IMR-90 (cell line): ENCODE measurements around the gene CPB1. TPM values are rescaled to one million over a fixed set of nuclear protein-coding genes. Genes with fewer than 3 reads are reported as not detected.

Source experiments
- ATAC-seq: fragments of 200-7000 bp; cut with Tn5 transposase; 2 replicates; pipeline ENCODE4 v1.9.1; 2020; ENCODE audit warnings: low read depth, mild to moderate bottlenecking, moderate library complexity
- BruUV-seq: library from RNA; stranded (reverse); fragments of 400-500 nt; replicated peaks from 2 replicates; lab custom pipeline; 2021; lab: Mats Ljungman, UMichigan
- CTCF ChIA-PET: fragments of 300-600 bp; formaldehyde crosslinking; extraction: SDS; loops from one replicate; lab custom pipeline; 2021; ENCODE audit warnings: antibody characterized with exemption; lab: Yijun Ruan, JAX
- POLR2A ChIA-PET: fragments of 300-600 bp; sonication (Branson Sonifier 250); formaldehyde crosslinking; loops from one replicate; lab custom pipeline; 2022; ENCODE audit warnings: antibody characterized with exemption; ENCODE audit not compliant: unreplicated experiment; lab: Charles Lee
- DNase-seq: peaks from one replicate; pipeline ENCODE4 v3.0.0; 2013
- H2AFZ ChIP-seq: replicated peaks from 2 replicates; pipeline ENCODE3; 2013; ENCODE audit warnings: low read length, mild to moderate bottlenecking; ENCODE audit not compliant: poor library complexity
- H2AK5ac ChIP-seq: 2 replicates; pipeline ENCODE4 v1.6.1; 2013; ENCODE audit warnings: low read depth, low read length, inconsistent platforms
- H2AK9ac ChIP-seq: replicated peaks from 2 replicates; pipeline ENCODE3; 2013; ENCODE audit warnings: mild to moderate bottlenecking, low read depth, low read length, moderate library complexity; ENCODE audit not compliant: poor library complexity
- H2BK120ac ChIP-seq: 2 replicates; pipeline ENCODE4 v1.6.1; 2013; ENCODE audit warnings: low read depth, low read length, inconsistent platforms
- H2BK15ac ChIP-seq: 3 replicates; pipeline ENCODE4 v1.6.1; 2013; ENCODE audit warnings: low read depth, low read length, inconsistent platforms
- H2BK20ac ChIP-seq: 2 replicates; pipeline ENCODE4 v1.6.1; 2013; ENCODE audit warnings: low read depth, mild to moderate bottlenecking, inconsistent platforms, low read length, moderate library complexity
- H2BK5ac ChIP-seq: 2 replicates; pipeline ENCODE4 v1.6.1; 2013; ENCODE audit warnings: mild to moderate bottlenecking, low read depth, low read length, inconsistent platforms; ENCODE audit not compliant: poor library complexity, severe bottlenecking
- H3K14ac ChIP-seq: replicated peaks from 2 replicates; pipeline ENCODE4 v1.6.1; 2013; ENCODE audit warnings: low read depth, low read length, inconsistent platforms
- H3K18ac ChIP-seq: 2 replicates; pipeline ENCODE4 v1.6.1; 2013; ENCODE audit warnings: low read depth, low read length, control low read depth
- H3K23ac ChIP-seq: 2 replicates; pipeline ENCODE4 v1.6.1; 2013; ENCODE audit warnings: low read depth, low read length, inconsistent platforms
- H3K27ac ChIP-seq: 2 replicates; pipeline ENCODE4 v1.5.1; 2013; ENCODE audit warnings: mild to moderate bottlenecking, control low read depth, low read length; ENCODE audit not compliant: insufficient read depth
- H3K27me3 ChIP-seq: 2 replicates; pipeline ENCODE4 v1.6.1; 2013; ENCODE audit warnings: low read length; ENCODE audit not compliant: control insufficient read depth, insufficient read depth
- H3K36me3 ChIP-seq: 2 replicates; pipeline ENCODE4 v1.6.1; 2013; ENCODE audit warnings: low read length, mixed read lengths; ENCODE audit not compliant: control insufficient read depth, insufficient read depth
- H3K4ac ChIP-seq: 2 replicates; pipeline ENCODE4 v1.6.1; 2013; ENCODE audit warnings: low read depth, low read length, inconsistent platforms
- H3K4me1 ChIP-seq: 2 replicates; pipeline ENCODE4 v1.6.1; 2013; ENCODE audit warnings: low read length, mixed read lengths; ENCODE audit not compliant: control insufficient read depth, insufficient read depth
- H3K4me2 ChIP-seq: 2 replicates; pipeline ENCODE4 v1.6.1; 2013; ENCODE audit warnings: low read depth, mild to moderate bottlenecking, control low read depth, low read length, moderate library complexity
- H3K4me3 ChIP-seq: 2 replicates; pipeline ENCODE4 v1.5.1; 2013; ENCODE audit warnings: low read depth, mild to moderate bottlenecking, control low read depth, low read length, moderate library complexity; ENCODE audit not compliant: insufficient read depth
- H3K56ac ChIP-seq: 2 replicates; pipeline ENCODE4 v1.6.1; 2013; ENCODE audit warnings: low read length, inconsistent platforms; ENCODE audit not compliant: insufficient read depth; ENCODE audit errors: extremely low read depth
- H3K79me1 ChIP-seq, 2 experiments: 2 replicates each; pipeline ENCODE4 v1.6.1; 2013; ENCODE audit warnings: low read length in 2 of 2, inconsistent platforms in 1 of 2, low read depth in 1 of 2
- H3K9ac ChIP-seq: 2 replicates; pipeline ENCODE4 v1.6.1; 2013; ENCODE audit warnings: low read depth, low read length, control low read depth
- H3K9me1 ChIP-seq: 2 replicates; pipeline ENCODE4 v1.6.1; 2013; ENCODE audit warnings: low read length, inconsistent platforms; ENCODE audit not compliant: insufficient read depth
- H3K9me3 ChIP-seq: 2 replicates; pipeline ENCODE4 v1.6.1; 2013; ENCODE audit warnings: low read length; ENCODE audit not compliant: control insufficient read depth, insufficient read depth
- H4K20me1 ChIP-seq: 2 replicates; pipeline ENCODE4 v1.6.1; 2013; ENCODE audit warnings: low read length, inconsistent platforms; ENCODE audit not compliant: insufficient read depth
- H4K5ac ChIP-seq: 2 replicates; pipeline ENCODE4 v1.6.1; 2013; ENCODE audit warnings: mild to moderate bottlenecking, low read depth, low read length, control low read depth
- H4K8ac ChIP-seq, 2 experiments: 2 replicates each; pipeline ENCODE4 v1.6.1; 2013; ENCODE audit warnings: low read depth in 2 of 2, low read length in 2 of 2, control low read depth in 1 of 2, inconsistent platforms in 1 of 2
- H4K91ac ChIP-seq: 2 replicates; pipeline ENCODE4 v1.6.1; 2013; ENCODE audit warnings: low read depth, low read length, inconsistent platforms; ENCODE audit not compliant: insufficient read depth
- CHD1 ChIP-seq: IDR thresholded peaks from 2 replicates; pipeline ENCODE4 v1.6.1; 2012; ENCODE audit warnings: low read depth, low read length, improper control_type of control experiment
- FOS ChIP-seq: fragments of 150-350 bp; IDR thresholded peaks from 2 replicates; pipeline ENCODE4 v1.6.1; 2016; ENCODE audit warnings: low read depth, low read length
- POLR2A ChIP-seq: IDR thresholded peaks from 2 replicates; pipeline ENCODE4 v1.6.1; 2012; ENCODE audit warnings: mild to moderate bottlenecking, low read depth, low read length
- RFX5 ChIP-seq: IDR thresholded peaks from 2 replicates; pipeline ENCODE4 v1.8.0; 2012; ENCODE audit warnings: low read depth, mild to moderate bottlenecking, low read length, moderate library complexity
- WGBS, 2 experiments: methylation state at CpG; one replicate each; pipeline versions ENCODE4 v1.1.5 to v1.1.7; 2013; ENCODE audit warnings: missing lambda C conversion rate in 2 of 2; ENCODE audit not compliant: insufficient read length in 1 of 2; ENCODE audit errors: extremely low coverage in 2 of 2; 5-methylcytosine and 5-hydroxymethylcytosine counted together
- dilution Hi-C: fragments of 300-500 bp; cut with HindIII; formaldehyde crosslinking; loops from one replicate; pipeline ENCODE4 v1.14.3; 2018; ENCODE audit warnings: low sequenced_read_pairs; ENCODE audit not compliant: unreplicated experiment
- in situ Hi-C: fragments of 300-500 bp; cut with MboI; formaldehyde crosslinking; loops from 3 replicates; pipeline ENCODE4 v1.14.3; 2019; ENCODE audit warnings: low sequenced_read_pairs, inconsistent platforms, mixed read lengths
- intact Hi-C: fragments of 100-400 bp; cut with micrococcal nuclease; formaldehyde crosslinking; loops from 2 replicates; pipeline ENCODE4 v1.10.0; 2022
- polyA plus RNA-seq, 3 experiments: library from polyadenylated mRNA; depleted of rRNA; stranded (reverse); fragments of >200 nt; gene quantifications; 2 replicates each; pipeline ENCODE4 v1.2.3, GENCODE V29; 2012; ENCODE audit warnings: low replicate concordance in 1 of 3
- total RNA-seq: library from RNA; depleted of rRNA; stranded (reverse); fragments of >200 nt; gene quantifications from 2 replicates; pipeline ENCODE4 v1.2.3, GENCODE V29; 2012
- TF ChIP-seq, protein P1 (sequence below): fragments of 150-350 bp; IDR thresholded peaks from 2 replicates; pipeline ENCODE4 v1.6.1; 2017; ENCODE audit warnings: mild to moderate bottlenecking, antibody characterized with exemption, low read length, low read depth

Gene CPB1
- total and polyA plus RNA-seq, 2 of the 4 experiments (the other 2 are of a cell fraction): not detected

DNA sequence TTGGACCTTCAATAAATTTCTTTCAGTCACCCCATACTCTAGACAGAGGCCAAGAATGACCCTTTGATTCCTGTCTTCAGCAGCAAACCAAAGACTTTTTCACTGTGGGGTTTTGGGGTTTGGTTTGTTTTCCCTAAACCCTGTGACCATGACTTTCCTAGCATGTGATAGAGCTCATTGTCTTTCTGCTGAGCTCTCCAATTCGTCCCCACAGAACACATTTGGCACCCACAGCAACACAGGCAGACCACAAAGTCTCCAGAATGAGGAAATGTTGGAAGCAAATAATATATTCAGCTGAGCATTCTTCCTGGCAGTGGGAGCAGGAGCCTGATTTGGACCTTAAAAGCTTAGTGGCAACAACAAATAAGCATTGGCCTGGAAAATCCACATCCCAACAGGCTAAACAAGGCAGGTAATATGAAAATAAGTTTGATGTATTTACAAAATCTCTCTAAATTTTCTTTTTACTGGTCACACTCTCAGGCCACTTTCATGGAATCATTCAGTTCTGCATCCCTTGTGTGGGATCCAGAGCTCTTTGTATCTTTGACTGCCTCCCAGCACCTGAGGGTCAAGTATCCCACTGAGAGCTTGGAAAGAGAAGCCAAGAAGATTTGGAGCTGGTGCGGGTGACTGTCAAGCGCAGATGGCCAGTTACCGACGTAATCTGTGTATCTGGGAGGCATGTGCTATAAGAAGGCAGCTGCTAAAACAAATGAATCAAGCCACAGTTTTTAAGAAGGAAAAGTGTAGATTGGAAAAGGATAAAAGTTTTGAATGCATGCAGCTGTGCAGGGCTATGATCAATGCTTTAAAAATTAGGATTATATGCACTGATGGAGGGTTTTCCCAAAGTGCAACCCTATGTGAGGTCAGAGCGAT lies 36.5 kb upstream of the CPB1 start (continued):
- no peak for TF ChIP-seq RFX5

DNA sequence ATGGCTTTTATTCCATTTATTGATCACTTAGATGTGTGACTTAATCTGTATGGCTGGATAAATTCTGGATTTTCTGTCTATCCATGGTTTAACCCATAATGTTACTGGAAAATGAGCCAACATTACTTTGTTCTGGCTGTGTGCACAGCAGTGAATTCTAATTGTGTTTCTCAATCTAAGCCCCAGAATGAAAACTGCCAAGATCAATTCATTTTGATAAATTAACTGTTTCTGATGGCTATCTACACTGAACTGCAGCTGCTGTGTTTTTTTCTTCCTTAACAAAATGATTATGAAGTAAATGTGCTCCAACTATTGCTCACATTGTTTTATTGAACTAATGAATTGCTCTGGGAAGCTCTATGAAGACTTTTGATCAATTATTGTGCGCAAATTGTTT lies 35.7 kb upstream of the CPB1 start:
- Histone ChIP-seq H3K56ac (no peak overlapping the region), H2BK15ac (no peak overlapping the region), H3K27ac (no peak overlapping the region), H3K27me3 (peaks cover 3% of the 10 kb centered on the region; the same call in 1 of the 2 replicates), H4K5ac (no peak overlapping the region), H2BK5ac (no peak overlapping the region), H4K8ac (no peak overlapping the region), H3K18ac (no peak overlapping the region), H4K20me1 (no peaks in the 10 kb centered on the region), H3K23ac (no peak overlapping the region), H3K14ac (no peak overlapping the region), H2BK20ac (no peak overlapping the region), H3K79me1 (no peaks in the 10 kb centered on the region), H3K36me3 (no peaks in the 10 kb centered on the region), H2AK9ac (no peak overlapping the region), H2AK5ac (no peak overlapping the region), H3K4me1 (no peaks in the 10 kb centered on the region), H4K91ac (no peak overlapping the region), H3K4me3 (no peak overlapping the region), H3K4ac (no peak overlapping the region), H2AFZ (no peak overlapping the region), H2BK120ac (no peak overlapping the region), H3K9me3 (no peaks in the 10 kb centered on the region), H3K4me2 (no peak overlapping the region), H3K9ac (no peak overlapping the region), H3K9me1 (no peaks in the 10 kb centered on the region)
- WGBS, 2 experiments: no CpG with 5 or more reads among the region's 1 CpG
- in situ Hi-C loops: no loop called here
- dilution Hi-C loops: no loop called here
- BruUV-seq: no TSS peak
- ChIA-PET CTCF (no interaction called here), POLR2A (no interaction called here)
- TF ChIP-seq POLR2A (no peak), FOS (no peak), CHD1 (no peak)
- TF ChIP-seq, protein P1, sequence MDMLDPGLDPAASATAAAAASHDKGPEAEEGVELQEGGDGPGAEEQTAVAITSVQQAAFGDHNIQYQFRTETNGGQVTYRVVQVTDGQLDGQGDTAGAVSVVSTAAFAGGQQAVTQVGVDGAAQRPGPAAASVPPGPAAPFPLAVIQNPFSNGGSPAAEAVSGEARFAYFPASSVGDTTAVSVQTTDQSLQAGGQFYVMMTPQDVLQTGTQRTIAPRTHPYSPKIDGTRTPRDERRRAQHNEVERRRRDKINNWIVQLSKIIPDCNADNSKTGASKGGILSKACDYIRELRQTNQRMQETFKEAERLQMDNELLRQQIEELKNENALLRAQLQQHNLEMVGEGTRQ: no peak
- ATAC-seq (no peak), DNase-seq (no peak)
- intact Hi-C loops: no loop called here
